Heart left ventricle (tissue), 16 donors: ENCODE results near the gene MLC1. TPM values are rescaled to one million over a fixed set of nuclear protein-coding genes. Genes with fewer than 3 reads are reported as not detected.

Experiments used
- ATAC-seq, 4 donors: fragments of 200-7000 bp; cut with Tn5 transposase; one replicate each; pipeline ENCODE4 v1.9.1; 2020 to 2022; ENCODE audit warnings: moderate library complexity in 4 of 4, mild to moderate bottlenecking in 3 of 4, moderate number of reproducible peaks in 1 of 4
- DNase-seq, 5 donors: peaks; one replicate each; pipeline ENCODE4 v3.0.0-alpha.2; 2020
- H3K27ac ChIP-seq, 12 donors: fragments of 200-600 bp; sonication (generic) in 4 of 12; one replicate each; pipeline versions ENCODE4 v1.5.0 to v1.8.0; 2016 to 2022; ENCODE audit warnings: mild to moderate bottlenecking in 2 of 12
- H3K27me3 ChIP-seq, 9 donors: fragments of 200-600 bp; sonication (generic) in 2 of 9; one replicate each; pipeline versions ENCODE4 v1.5.1 to v1.8.0; 2016 to 2022; ENCODE audit warnings: mild to moderate bottlenecking in 3 of 9
- H3K36me3 ChIP-seq, 9 donors: fragments of 200-600 bp; sonication (generic) in 2 of 9; one replicate each; pipeline versions ENCODE4 v1.5.0 to v1.8.0; 2018 to 2022; ENCODE audit warnings: mild to moderate bottlenecking in 2 of 9
- H3K4me1 ChIP-seq, 12 donors: fragments of 200-600 bp; sonication (generic) in 4 of 12; one replicate each; pipeline versions ENCODE4 v1.5.0 to v1.8.0; 2016 to 2022; ENCODE audit warnings: mild to moderate bottlenecking in 3 of 12
- H3K4me3 ChIP-seq, 12 donors: fragments of 200-600 bp; sonication (generic) in 4 of 12; one replicate each; pipeline versions ENCODE4 v1.5.0 to v1.8.0; 2017 to 2022; ENCODE audit warnings: mild to moderate bottlenecking in 9 of 12, moderate library complexity in 4 of 12
- H3K9me3 ChIP-seq, 12 donors: fragments of 200-600 bp; sonication (generic) in 4 of 12; one replicate each; pipeline versions ENCODE4 v1.5.0 to v1.8.0; 2016 to 2022; ENCODE audit warnings: mild to moderate bottlenecking in 1 of 12
- POLR2A ChIP-seq, 2 donors: fragments of 450-650 bp; IDR thresholded peaks; one replicate each; pipeline ENCODE4 v1.6.1; 2017; ENCODE audit warnings: antibody characterized with exemption in 2 of 2, mild to moderate bottlenecking in 2 of 2, moderate library complexity in 2 of 2
- WGBS, 4 donors: extraction: QIAGEN DNeasy Blood & Tissue Kit in 2 of 4; methylation state at CpG; one replicate each; pipeline versions ENCODE4 v1.1.5 to v1.1.7; 2013 to 2018; 5-methylcytosine and 5-hydroxymethylcytosine counted together
- intact Hi-C, 10 donors: fragments of 100-400 bp; cut with DNase I; formaldehyde crosslinking; loops; one replicate each; pipeline versions ENCODE4 v1.11.1 to v1.14.2; 2022
- polyA plus RNA-seq, 2 donors: library from polyadenylated mRNA; stranded (reverse); fragments of 200-250 nt; gene quantifications; one replicate each; pipeline ENCODE4 v1.2.3, GENCODE V29; 2013
- total RNA-seq, 9 donors: library from RNA; depleted of rRNA in 2 of 9; stranded (reverse); fragments of >200 nt in 2 of 9; fragmentation: NEBNext Ultra II Directional in 3 of 9; extraction: Animal tissue kit (Norgen Biotek cat#: 25700) in 3 of 9; gene quantifications; one replicate each; pipeline versions ENCODE4 v1.1.0 to v1.2.4, GENCODE V29; 2016 to 2023
- TF ChIP-seq, protein P1 (sequence below), 12 donors: fragments of 200-600 bp; sonication (generic) in 4 of 12; IDR thresholded peaks; one replicate each; pipeline versions ENCODE4 v1.5.0 to v1.8.0; 2018 to 2022; ENCODE audit warnings: antibody characterized with exemption in 12 of 12, mild to moderate bottlenecking in 5 of 12
- donor health status: ischemic (EF 13 %, LVEDD 7.1; RV severe dilation, severe dysfunction).
- donor health status: healthy with polysubstance abuse.
- donor health status: DM: no; HTN: yes; CAD: no.
- donor health status: DM: no; HTN: no; CAD: no.
- donor health status: ischemic (EF 25% LVEDD 6.9; RV normal size, moderate dysfunction).
- donor health status: ischemic (EF 25% LVEDD 5.7; RV mildly dilated, moderate dysfunction).
- donor health status: healthy.
- donor health status: DM: yes; HTN: yes; CAD: no.
- donor health status: ischemic (EF 35%, LVEDD 5.7; RV mildly dilated, moderate dysfunction).
- donor health status: nonischemic (EF 11% LVEDD 7.7; RV severe dilation, severe dysfunction).
- donor health status: DM: yes; HTN: yes; CAD: no.
- donor health status: PGD.
- donor health status: ischemic (EF 29% LVEDD 5.4; RV normal size, mild dysfunction).
- donor health status: nonischemic (EF 23%, LVEDD 6.1; RV moderate dilation, normal function).

Gene MLC1
- total and polyA plus RNA-seq, 11 donors = 0.03 to 0.80 (median 0.15) TPM; not detected in 5

DNA sequence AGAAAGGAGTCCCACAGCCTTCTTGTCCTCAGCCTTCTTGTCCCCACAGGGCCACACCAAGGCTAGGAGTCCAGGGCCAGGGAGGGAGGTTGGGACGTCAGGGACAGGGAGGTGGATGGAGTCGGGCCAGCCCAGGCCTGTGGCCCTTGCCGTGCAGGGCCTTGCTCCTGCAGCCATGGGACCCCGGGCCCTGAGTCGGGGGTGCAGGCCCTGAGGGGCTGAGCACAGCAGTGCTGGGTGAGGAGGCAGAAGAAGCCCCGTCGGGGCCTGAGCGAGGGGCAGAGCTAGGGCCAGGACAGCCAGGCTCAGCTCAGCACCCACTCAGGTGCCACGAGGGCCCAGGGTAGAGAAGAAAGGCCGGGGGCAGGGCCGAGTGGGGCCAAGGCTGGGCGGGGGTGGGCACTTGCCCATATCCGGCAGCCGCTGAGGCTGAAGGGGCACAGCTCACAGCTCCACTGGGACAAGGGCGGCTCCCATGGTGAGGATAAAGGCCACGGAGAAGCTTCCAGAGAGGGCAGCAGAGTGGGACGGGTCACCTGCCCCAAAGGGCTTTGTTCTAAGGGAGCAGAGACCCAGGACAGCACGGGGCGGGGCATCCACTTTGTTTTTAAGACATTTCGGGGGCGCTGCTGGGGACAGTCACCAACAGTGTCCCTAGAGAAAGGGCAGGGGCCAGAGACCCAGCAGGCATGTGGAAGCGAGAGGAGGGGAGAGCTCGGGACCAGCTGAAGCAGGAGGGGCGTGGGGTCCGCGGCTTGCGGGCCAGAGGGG, 3.6 kb downstream of the MLC1 start:
- TF ChIP-seq, protein P1, sequence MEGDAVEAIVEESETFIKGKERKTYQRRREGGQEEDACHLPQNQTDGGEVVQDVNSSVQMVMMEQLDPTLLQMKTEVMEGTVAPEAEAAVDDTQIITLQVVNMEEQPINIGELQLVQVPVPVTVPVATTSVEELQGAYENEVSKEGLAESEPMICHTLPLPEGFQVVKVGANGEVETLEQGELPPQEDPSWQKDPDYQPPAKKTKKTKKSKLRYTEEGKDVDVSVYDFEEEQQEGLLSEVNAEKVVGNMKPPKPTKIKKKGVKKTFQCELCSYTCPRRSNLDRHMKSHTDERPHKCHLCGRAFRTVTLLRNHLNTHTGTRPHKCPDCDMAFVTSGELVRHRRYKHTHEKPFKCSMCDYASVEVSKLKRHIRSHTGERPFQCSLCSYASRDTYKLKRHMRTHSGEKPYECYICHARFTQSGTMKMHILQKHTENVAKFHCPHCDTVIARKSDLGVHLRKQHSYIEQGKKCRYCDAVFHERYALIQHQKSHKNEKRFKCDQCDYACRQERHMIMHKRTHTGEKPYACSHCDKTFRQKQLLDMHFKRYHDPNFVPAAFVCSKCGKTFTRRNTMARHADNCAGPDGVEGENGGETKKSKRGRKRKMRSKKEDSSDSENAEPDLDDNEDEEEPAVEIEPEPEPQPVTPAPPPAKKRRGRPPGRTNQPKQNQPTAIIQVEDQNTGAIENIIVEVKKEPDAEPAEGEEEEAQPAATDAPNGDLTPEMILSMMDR (IDR thresholded peaks at IDR 0.05) = no peak
- TF ChIP-seq POLR2A (IDR thresholded peaks at IDR 0.05) = no peak
- intact Hi-C loops = no loop called here
- no peak for ATAC-seq
- 86 to 90% (median 88%) methylated on average over 25 to 27 of the region's 27 CpGs for WGBS, 4 donors
- peaks cover 0 to 44% (median 9%) of the 10 kb centered on the region in 9 donors for H3K27me3 ChIP-seq
- no peaks in the 10 kb centered on the region for H3K36me3 ChIP-seq
- no peak for DNase-seq
- H3K9me3 ChIP-seq = peaks cover 0 to 2% (median 0%) of the 10 kb centered on the region in 12 donors
- H3K4me3 ChIP-seq = no peak overlapping the region
- peaks cover 0 to 6% (median 0%) of the 10 kb centered on the region in 12 donors for H3K4me1 ChIP-seq
- H3K27ac ChIP-seq = no peak overlapping the region

DNA sequence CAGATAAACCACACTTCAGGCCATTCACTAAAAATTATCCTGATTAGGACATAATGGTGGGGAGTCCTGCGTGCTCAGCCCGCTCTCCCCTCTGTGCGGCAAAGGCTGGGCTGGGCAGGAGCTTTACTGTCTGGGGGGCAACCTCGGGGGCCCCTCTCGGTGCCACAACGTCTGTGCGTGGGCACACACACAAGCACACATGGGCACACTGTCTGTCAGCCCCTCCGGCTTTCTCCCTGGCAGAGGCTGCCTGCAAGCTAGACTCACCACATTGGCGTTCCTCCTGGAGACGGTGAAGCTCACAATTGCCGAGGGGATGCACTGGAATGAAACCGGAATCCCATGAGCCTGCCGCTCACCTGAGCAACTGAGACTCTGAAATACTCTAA, 5.2 kb downstream of the MLC1 start:
- TF ChIP-seq POLR2A (IDR thresholded peaks at IDR 0.05) = no peak
- TF ChIP-seq, protein P1 (IDR thresholded peaks at IDR 0.05) = no peak
- peaks cover 0 to 44% (median 9%) of the 10 kb centered on the region in 9 donors for H3K27me3 ChIP-seq
- intact Hi-C loops = no loop called here
- DNase-seq (no peak), ATAC-seq (no peak)
- no peak overlapping the region for H3K27ac ChIP-seq
- WGBS, 4 donors = 86 to 90% (median 86%) methylated on average over 10 to 13 of the region's 13 CpGs
- peaks cover 0 to 6% (median 0%) of the 10 kb centered on the region in 12 donors for H3K4me1 ChIP-seq
- H3K36me3 ChIP-seq = no peaks in the 10 kb centered on the region
- no peaks in the 10 kb centered on the region for H3K9me3 ChIP-seq
- no peak overlapping the region for H3K4me3 ChIP-seq

DNA sequence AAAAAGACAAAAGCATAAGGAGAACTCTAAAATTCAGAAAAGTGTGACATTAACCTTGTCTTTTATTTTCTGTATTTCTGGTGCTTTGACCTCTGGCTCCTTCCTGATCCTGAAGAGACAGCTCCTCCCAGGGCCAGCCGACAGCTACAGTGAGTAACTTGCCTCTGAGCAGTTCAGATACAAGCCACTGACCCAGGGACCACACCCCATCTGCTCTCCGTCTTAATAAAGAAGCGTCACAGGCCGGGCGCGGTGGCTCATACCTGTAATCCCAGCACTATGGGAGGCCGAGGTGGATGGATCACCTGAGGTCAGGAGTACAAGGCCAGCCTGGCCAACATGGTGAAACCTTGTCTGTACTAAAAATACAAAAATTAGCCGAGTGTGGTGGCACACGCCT, 6.5 kb downstream of the MLC1 start:
- WGBS, 4 donors = 76 to 85% (median 81%) methylated on average over 9 of the region's 9 CpGs
- Histone ChIP-seq H3K27ac (no peak overlapping the region), H3K27me3 (peaks cover 0 to 33% (median 3%) of the 10 kb centered on the region in 9 donors), H3K4me1 (no peaks in the 10 kb centered on the region), H3K36me3 (no peaks in the 10 kb centered on the region), H3K9me3 (no peaks in the 10 kb centered on the region), H3K4me3 (no peak overlapping the region)
- no peak for ATAC-seq
- intact Hi-C loops = no loop called here
- no peak for TF ChIP-seq POLR2A (IDR thresholded peaks at IDR 0.05)
- TF ChIP-seq, protein P1 (IDR thresholded peaks at IDR 0.05) = no peak
- DNase-seq = no peak

DNA sequence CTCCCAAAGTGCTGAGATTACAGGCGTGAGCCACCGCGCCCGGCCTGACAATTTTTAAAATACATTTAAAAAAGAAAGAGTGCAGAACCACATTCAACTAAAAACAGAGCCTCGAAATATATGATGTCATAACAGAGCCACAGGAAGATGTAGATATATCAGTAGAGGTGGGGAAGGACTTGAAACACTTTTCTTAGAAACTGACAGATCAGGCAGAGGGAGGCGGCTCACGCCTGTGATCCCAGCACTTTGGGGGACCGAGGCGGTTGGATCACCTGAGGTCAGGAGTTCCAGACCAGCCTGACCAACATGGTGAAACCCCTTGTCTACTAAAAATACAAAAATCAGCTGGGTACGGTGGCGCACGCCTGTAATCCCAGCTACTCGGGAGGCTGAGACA, 7.0 kb downstream of the MLC1 start:
- 94 to 96% (median 95%) methylated on average over 13 of the region's 13 CpGs for WGBS, 4 donors
- intact Hi-C loops = no loop called here
- peaks cover 0 to 28% (median 3%) of the 10 kb centered on the region in 9 donors for H3K27me3 ChIP-seq

More for the DNA sequence above, 7.0 kb downstream of the MLC1 start:
- ATAC-seq (no peak), DNase-seq (no peak)
- Histone ChIP-seq H3K9me3 (no peaks in the 10 kb centered on the region), H3K4me1 (no peaks in the 10 kb centered on the region), H3K27ac (no peak overlapping the region), H3K4me3 (no peak overlapping the region), H3K36me3 (no peaks in the 10 kb centered on the region)
- TF ChIP-seq, protein P1 (IDR thresholded peaks at IDR 0.05) = no peak
- no peak for TF ChIP-seq POLR2A (IDR thresholded peaks at IDR 0.05)
